Raji (cell line): ENCODE data around the gene BMPR2.

Experiments
- POLR2A ChIP-seq: IDR thresholded peaks from 2 replicates; pipeline ENCODE4 v1.6.1; 2011; ENCODE audit warnings: low read depth, low read length, control low read depth; ENCODE audit not compliant: insufficient read depth

BMPR2 gene

GRCh38 chr2:202574541-202574940, 198.4 kb downstream of the BMPR2 start:
- TF ChIP-seq POLR2A = no peak

DNA sequence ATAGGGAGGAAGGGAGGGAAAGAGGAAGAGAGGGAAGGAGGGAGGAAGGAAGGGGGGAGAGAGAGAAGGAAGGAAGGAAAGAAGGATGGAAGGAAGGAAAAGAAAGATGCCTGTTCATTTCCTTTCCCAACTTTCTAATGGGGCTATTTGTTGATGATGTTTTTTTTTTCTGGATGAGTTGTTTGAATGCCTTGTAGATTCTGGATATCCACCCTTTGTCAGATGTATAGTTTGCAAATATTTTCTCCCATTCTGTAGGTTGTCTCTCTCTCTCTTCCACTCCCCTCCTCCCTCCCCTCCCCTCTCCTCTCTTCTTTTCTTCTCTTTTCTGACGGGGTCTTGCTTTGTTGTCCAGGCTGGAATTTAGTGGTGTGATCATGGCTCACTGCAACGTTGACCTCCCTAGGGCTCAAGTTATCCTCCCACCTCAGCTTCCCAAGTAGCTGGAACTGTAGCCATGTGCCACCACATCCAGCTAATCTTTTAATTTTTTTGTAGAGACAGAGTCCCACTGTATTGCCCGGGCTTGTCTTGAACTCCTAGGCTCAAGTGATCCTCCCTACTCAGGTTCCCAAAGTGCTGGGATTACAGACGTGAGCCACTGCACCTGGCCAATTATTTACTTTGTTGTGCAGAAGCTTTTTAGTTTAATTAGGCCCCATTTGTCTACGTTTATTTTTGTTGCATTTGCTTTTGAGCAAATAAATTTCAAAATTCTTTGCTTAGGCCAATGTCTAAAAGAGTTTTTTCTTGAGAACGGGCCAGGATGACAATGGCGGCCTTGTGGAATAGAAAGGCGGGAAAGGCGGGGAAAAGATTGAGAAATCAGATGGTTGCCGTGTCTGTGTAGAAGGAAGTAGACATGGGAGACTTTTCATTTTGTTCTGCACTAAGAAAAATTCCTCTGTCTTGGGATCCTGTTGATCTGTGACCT, 201.4 kb downstream of the BMPR2 start:
- no peak for TF ChIP-seq POLR2A

- TF ChIP-seq POLR2A = no peak
These were observed 207.6 kb downstream of the BMPR2 start for GRCh38 chr2:202583709-202584219.

GRCh38 chr2:202588647-202589581, 212.8 kb downstream of the BMPR2 start:
- no peak for TF ChIP-seq POLR2A

DNA sequence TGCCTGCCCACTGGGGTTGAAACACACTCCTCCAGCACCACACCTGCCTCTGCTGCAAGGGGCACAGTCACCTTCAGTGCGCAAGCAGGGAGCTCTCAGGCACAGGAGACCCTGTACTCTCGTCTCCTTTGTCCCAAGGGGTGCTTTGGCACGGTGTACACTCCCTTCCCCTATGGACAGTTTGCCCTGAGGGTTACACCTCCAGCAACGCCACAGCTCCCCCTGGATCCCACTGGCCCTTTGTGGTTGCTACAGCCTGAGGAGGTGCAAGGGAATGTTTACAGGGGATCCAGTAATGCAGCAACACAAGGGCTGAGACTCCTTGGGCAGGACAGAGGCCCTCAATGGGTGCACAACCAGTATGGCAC, 213.4 kb downstream of the BMPR2 start:
- no peak for TF ChIP-seq POLR2A

DNA sequence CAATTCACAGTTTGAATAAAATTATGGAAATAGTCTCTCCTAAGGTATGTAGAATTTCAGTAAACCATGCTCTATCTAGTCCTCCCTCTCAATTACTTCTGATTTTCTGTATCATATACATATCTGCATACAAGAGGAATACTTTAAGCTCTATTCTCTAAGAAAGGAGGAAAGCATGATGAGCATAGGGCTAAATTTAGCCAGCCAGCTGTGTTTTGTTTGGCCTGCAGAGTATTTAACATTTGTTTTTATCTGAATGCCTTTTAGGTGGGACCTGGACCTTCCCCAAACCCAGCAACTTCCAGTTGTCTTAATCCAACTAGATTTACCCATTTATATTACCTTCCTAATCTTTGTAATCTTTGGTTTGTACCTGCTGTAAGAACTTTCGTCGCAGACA, 216.4 kb downstream of the BMPR2 start:
- TF ChIP-seq POLR2A = no peak

- TF ChIP-seq POLR2A = no peak
These were observed 223.0 kb downstream of the BMPR2 start for GRCh38 chr2:202599105-202599504.

- no peak for TF ChIP-seq POLR2A
These were observed 223.8 kb downstream of the BMPR2 start for GRCh38 chr2:202599911-202600310.

DNA sequence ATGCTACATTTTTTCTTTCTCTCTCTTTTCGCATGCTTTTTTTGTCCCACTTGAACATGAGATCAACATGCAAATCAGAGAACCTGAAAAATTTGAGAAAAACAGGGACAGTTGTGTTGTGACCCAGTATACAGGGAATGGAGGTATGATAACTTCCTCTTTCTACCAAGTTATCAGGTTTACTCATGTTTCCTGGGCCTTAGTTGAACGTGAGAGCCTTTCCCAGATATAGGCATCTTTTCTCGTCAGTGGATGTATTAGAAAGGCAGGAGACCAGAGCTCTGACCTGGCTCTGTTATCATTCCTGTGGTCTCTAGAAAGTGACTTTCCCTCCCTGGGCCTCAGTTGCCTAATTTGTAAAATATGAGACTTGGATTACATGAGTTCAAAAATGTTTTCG, 228.6 kb downstream of the BMPR2 start:
- no peak for TF ChIP-seq POLR2A

GRCh38 chr2:202605174-202605573, 229.0 kb downstream of the BMPR2 start:
- TF ChIP-seq POLR2A = no peak

DNA sequence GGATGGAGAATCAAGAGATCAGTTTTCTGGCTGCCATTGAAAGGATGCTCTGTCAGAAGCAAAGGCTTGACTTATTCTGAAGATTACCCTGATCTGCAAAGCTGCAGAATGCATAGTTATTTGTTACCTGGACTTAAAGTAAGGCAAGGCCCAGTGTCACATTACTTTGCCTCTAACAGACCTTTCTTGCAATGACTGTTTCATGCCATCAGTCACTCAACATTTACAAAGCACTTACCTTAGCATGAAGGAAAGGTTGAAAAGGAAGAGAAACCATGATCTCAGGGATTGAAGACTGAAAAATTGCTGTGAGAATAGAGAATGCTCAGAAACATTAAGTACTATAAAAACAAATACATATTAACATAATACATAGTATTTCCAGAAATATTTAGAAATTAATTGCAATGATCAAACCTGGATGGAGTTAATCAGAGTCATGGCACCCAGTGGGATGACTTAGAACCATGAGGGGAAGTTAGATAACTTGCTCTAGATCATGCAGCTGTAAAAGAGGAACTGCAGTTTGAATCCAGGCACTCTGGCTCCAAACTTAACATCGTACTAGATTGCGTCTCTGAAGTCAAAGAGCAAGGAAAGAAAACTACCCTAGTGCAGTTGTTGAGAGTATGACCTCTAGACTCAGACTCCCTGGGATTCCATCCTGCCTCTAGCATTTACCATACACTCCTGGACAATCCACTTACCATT, 232.2 kb downstream of the BMPR2 start:
- TF ChIP-seq POLR2A = no peak

DNA sequence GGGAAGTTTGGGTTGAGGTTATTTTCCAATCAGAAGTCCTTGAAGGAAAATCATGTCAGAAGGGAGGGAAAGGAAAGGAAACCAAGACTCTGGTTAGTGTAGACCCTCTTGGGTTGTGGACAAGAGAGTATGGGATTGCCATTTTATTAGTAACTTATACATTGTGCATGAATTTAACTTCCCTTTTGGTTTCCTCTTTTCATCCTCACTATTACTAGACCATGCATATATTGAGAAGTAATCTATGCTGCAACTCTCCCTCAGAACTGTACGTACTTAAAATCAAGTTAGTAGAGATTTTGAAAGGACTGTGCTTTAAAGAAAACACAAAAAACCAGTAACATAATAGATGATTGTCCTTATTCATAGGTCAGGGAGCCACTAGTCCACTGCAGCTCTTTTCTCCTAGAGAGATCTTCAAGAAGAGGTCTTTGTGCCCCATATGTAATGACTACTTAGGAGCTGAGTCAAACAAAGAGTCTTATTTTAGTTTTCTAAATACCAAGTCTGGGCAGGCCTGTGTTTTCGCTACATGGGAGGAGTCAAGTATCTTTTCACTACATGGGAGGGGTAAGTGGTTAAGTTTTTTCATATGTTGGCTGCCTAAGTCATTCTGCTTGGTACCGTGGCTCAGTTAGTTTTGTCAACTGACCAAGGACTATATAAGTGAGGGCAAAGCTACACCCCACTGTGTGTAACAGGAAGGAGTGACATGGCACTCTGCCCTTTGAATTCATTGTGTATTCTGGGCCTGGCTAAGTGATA, 233.4 kb downstream of the BMPR2 start:
- no peak for TF ChIP-seq POLR2A

GRCh38 chr2:202610380-202610779, 234.3 kb downstream of the BMPR2 start:
- TF ChIP-seq POLR2A = no peak

GRCh38 chr2:202612145-202612544, 236.0 kb downstream of the BMPR2 start:
- TF ChIP-seq POLR2A = no peak
